ENCODE measurements around the gene CST7.
"Not testable (repeated sequence)": the region's sequence is repeated elsewhere in the genome, so short reads cannot be mapped to it uniquely, and the experiment has no call there.

CST7 gene

GRCh38 chr20:24937579-24937978 lies 11.5 kb upstream of the CST7 start:
- H3K27me3 ChIP-seq (ENCODE audit: insufficient read depth, low read length): peaks cover 6% of the 10 kb centered on the region; the same call in 1 of the 2 replicates
- H3K4me1 ChIP-seq (ENCODE audit: control insufficient read depth, insufficient read depth, low read length, unreplicated experiment): no peaks in the 10 kb centered on the region
- no peaks in the 10 kb centered on the region for H3K79me2 ChIP-seq (ENCODE audit: control insufficient read depth, insufficient read depth, low read length, unreplicated experiment)
- no peak overlapping the region for H3K27ac ChIP-seq (ENCODE audit: low read depth, low read length)
- H2AFZ ChIP-seq (ENCODE audit: low read length, unreplicated experiment): no peak overlapping the region
- no peak overlapping the region for H3K4me3 ChIP-seq (ENCODE audit: low read depth, low read length)
- no peaks in the 10 kb centered on the region for H3K36me3 ChIP-seq (ENCODE audit: insufficient read depth, low read length)

GRCh38 chr20:24938498-24938897 lies 10.6 kb upstream of the CST7 start:
- Histone ChIP-seq H3K27me3 (ENCODE audit: insufficient read depth, low read length) (peaks cover 6% of the 10 kb centered on the region; the same call in 1 of the 2 replicates), H3K4me1 (ENCODE audit: control insufficient read depth, insufficient read depth, low read length, unreplicated experiment) (no peaks in the 10 kb centered on the region), H3K79me2 (ENCODE audit: control insufficient read depth, insufficient read depth, low read length, unreplicated experiment) (no peaks in the 10 kb centered on the region), H3K4me3 (ENCODE audit: low read depth, low read length) (no peak overlapping the region), H2AFZ (ENCODE audit: low read length, unreplicated experiment) (no peak overlapping the region), H3K36me3 (ENCODE audit: insufficient read depth, low read length) (no peaks in the 10 kb centered on the region), H3K27ac (ENCODE audit: low read depth, low read length) (no peak overlapping the region)

GRCh38 chr20:24939036-24939435 lies 10.0 kb upstream of the CST7 start:
- H3K4me3 ChIP-seq (ENCODE audit: low read depth, low read length): no peak overlapping the region
- H3K27me3 ChIP-seq (ENCODE audit: insufficient read depth, low read length): peaks cover 6% of the 10 kb centered on the region; the same call in 1 of the 2 replicates
- no peaks in the 10 kb centered on the region for H3K79me2 ChIP-seq (ENCODE audit: control insufficient read depth, insufficient read depth, low read length, unreplicated experiment)
- H3K4me1 ChIP-seq (ENCODE audit: control insufficient read depth, insufficient read depth, low read length, unreplicated experiment): no peaks in the 10 kb centered on the region
- H2AFZ ChIP-seq (ENCODE audit: low read length, unreplicated experiment): no peak overlapping the region
- no peak overlapping the region for H3K27ac ChIP-seq (ENCODE audit: low read depth, low read length)
- H3K36me3 ChIP-seq (ENCODE audit: insufficient read depth, low read length): no peaks in the 10 kb centered on the region

GRCh38 chr20:24942679-24943078 lies 6.4 kb upstream of the CST7 start:
- H3K27ac ChIP-seq (ENCODE audit: low read depth, low read length): no peak overlapping the region
- no peaks in the 10 kb centered on the region for H3K36me3 ChIP-seq (ENCODE audit: insufficient read depth, low read length)
- H3K4me3 ChIP-seq (ENCODE audit: low read depth, low read length): no peak overlapping the region
- no peak overlapping the region for H2AFZ ChIP-seq (ENCODE audit: low read length, unreplicated experiment)
- no peaks in the 10 kb centered on the region for H3K79me2 ChIP-seq (ENCODE audit: control insufficient read depth, insufficient read depth, low read length, unreplicated experiment)
- H3K4me1 ChIP-seq (ENCODE audit: control insufficient read depth, insufficient read depth, low read length, unreplicated experiment): no peaks in the 10 kb centered on the region
- peaks cover 6% of the 10 kb centered on the region; the same call in 1 of the 2 replicates for H3K27me3 ChIP-seq (ENCODE audit: insufficient read depth, low read length)

GRCh38 chr20:24943196-24943595 lies 5.9 kb upstream of the CST7 start:
- H3K4me1 ChIP-seq (ENCODE audit: control insufficient read depth, insufficient read depth, low read length, unreplicated experiment): no peaks in the 10 kb centered on the region
- H3K36me3 ChIP-seq (ENCODE audit: insufficient read depth, low read length): no peaks in the 10 kb centered on the region
- H3K4me3 ChIP-seq (ENCODE audit: low read depth, low read length): no peak overlapping the region
- no peak overlapping the region for H3K27ac ChIP-seq (ENCODE audit: low read depth, low read length)
- H3K27me3 ChIP-seq (ENCODE audit: insufficient read depth, low read length): peaks cover 6% of the 10 kb centered on the region; the same call in 1 of the 2 replicates
- no peak overlapping the region for H2AFZ ChIP-seq (ENCODE audit: low read length, unreplicated experiment)
- no peaks in the 10 kb centered on the region for H3K79me2 ChIP-seq (ENCODE audit: control insufficient read depth, insufficient read depth, low read length, unreplicated experiment)

GRCh38 chr20:24943731-24944130 lies 5.3 kb upstream of the CST7 start:
- H3K4me1 ChIP-seq (ENCODE audit: control insufficient read depth, insufficient read depth, low read length, unreplicated experiment): no peaks in the 10 kb centered on the region
- H3K4me3 ChIP-seq (ENCODE audit: low read depth, low read length): no peak overlapping the region
- no peaks in the 10 kb centered on the region for H3K36me3 ChIP-seq (ENCODE audit: insufficient read depth, low read length)
- H3K27ac ChIP-seq (ENCODE audit: low read depth, low read length): no peak overlapping the region
- H3K27me3 ChIP-seq (ENCODE audit: insufficient read depth, low read length): peaks cover 6% of the 10 kb centered on the region; the same call in 1 of the 2 replicates
- H3K79me2 ChIP-seq (ENCODE audit: control insufficient read depth, insufficient read depth, low read length, unreplicated experiment): no peaks in the 10 kb centered on the region
- H2AFZ ChIP-seq (ENCODE audit: low read length, unreplicated experiment): no peak overlapping the region

GRCh38 chr20:24946376-24946775 lies 2.7 kb upstream of the CST7 start:
- not testable (repeated sequence) for H3K4me1 ChIP-seq (ENCODE audit: control insufficient read depth, insufficient read depth, low read length, unreplicated experiment); H3K36me3 ChIP-seq (ENCODE audit: insufficient read depth, low read length)

GRCh38 chr20:24948396-24948938 lies 602 bp upstream of the CST7 start:
- H3K79me2 ChIP-seq (ENCODE audit: control insufficient read depth, insufficient read depth, low read length, unreplicated experiment); H3K27me3 ChIP-seq (ENCODE audit: insufficient read depth, low read length); H2AFZ ChIP-seq (ENCODE audit: low read length, unreplicated experiment); H3K27ac ChIP-seq (ENCODE audit: low read depth, low read length); H3K36me3 ChIP-seq (ENCODE audit: insufficient read depth, low read length); H3K4me1 ChIP-seq (ENCODE audit: control insufficient read depth, insufficient read depth, low read length, unreplicated experiment); H3K4me3 ChIP-seq (ENCODE audit: low read depth, low read length): not testable (repeated sequence)

More at GRCh38 chr20:24946376-24946775, 2.7 kb upstream of the CST7 start:
- not testable (repeated sequence) for H3K4me3 ChIP-seq (ENCODE audit: low read depth, low read length); H3K27me3 ChIP-seq (ENCODE audit: insufficient read depth, low read length); H3K27ac ChIP-seq (ENCODE audit: low read depth, low read length); H3K79me2 ChIP-seq (ENCODE audit: control insufficient read depth, insufficient read depth, low read length, unreplicated experiment); H2AFZ ChIP-seq (ENCODE audit: low read length, unreplicated experiment)

GRCh38 chr20:24949756-24950127 lies 673 bp downstream of the CST7 start:
- Histone ChIP-seq H3K4me1 (ENCODE audit: control insufficient read depth, insufficient read depth, low read length, unreplicated experiment) (no peaks in the 10 kb centered on the region), H3K79me2 (ENCODE audit: control insufficient read depth, insufficient read depth, low read length, unreplicated experiment) (no peaks in the 10 kb centered on the region), H3K27me3 (ENCODE audit: insufficient read depth, low read length) (0 out of 2 replicates have a peak, but pooled peaks cover 6% of the 10 kb centered on the region), H3K4me3 (ENCODE audit: low read depth, low read length) (no peak overlapping the region), H3K36me3 (ENCODE audit: insufficient read depth, low read length) (no peaks in the 10 kb centered on the region), H2AFZ (ENCODE audit: low read length, unreplicated experiment) (no peak overlapping the region), H3K27ac (ENCODE audit: low read depth, low read length) (no peak overlapping the region)

GRCh38 chr20:24950128-24950835 lies 1.2 kb downstream of the CST7 start:
- Histone ChIP-seq H2AFZ (ENCODE audit: low read length, unreplicated experiment) (no peak overlapping the region), H3K27ac (ENCODE audit: low read depth, low read length) (no peak overlapping the region), H3K36me3 (ENCODE audit: insufficient read depth, low read length) (no peaks in the 10 kb centered on the region), H3K79me2 (ENCODE audit: control insufficient read depth, insufficient read depth, low read length, unreplicated experiment) (no peaks in the 10 kb centered on the region), H3K27me3 (ENCODE audit: insufficient read depth, low read length) (0 out of 2 replicates have a peak, but pooled peaks cover 6% of the 10 kb centered on the region), H3K4me1 (ENCODE audit: control insufficient read depth, insufficient read depth, low read length, unreplicated experiment) (no peaks in the 10 kb centered on the region), H3K4me3 (ENCODE audit: low read depth, low read length) (no peak overlapping the region)

Data from ACC112 (cell line).